Ishikawa (cell line): ENCODE results near the gene THADA.

ENCODE experiments used
- CEBPB ChIP-seq: IDR thresholded peaks from 2 replicates; pipeline ENCODE4 v1.6.1; 2012
- CREB1 ChIP-seq: IDR thresholded peaks from 2 replicates; pipeline ENCODE4 v1.6.1; 2012; ENCODE audit warnings: low read depth
- EGR1 ChIP-seq: IDR thresholded peaks from 2 replicates; pipeline ENCODE4 v1.6.1; 2012
- EP300 ChIP-seq: IDR thresholded peaks from 2 replicates; pipeline ENCODE4 v1.6.1; 2012; ENCODE audit warnings: borderline replicate concordance
- FOXM1 ChIP-seq: IDR thresholded peaks from 2 replicates; pipeline ENCODE4 v1.6.1; 2012; ENCODE audit warnings: low read depth, borderline replicate concordance
- NFIC ChIP-seq: IDR thresholded peaks from 2 replicates; pipeline ENCODE4 v1.6.1; 2012
- RAD21 ChIP-seq: IDR thresholded peaks from 2 replicates; pipeline ENCODE4 v1.6.1; 2012; ENCODE audit warnings: low read depth
- TAF1 ChIP-seq: IDR thresholded peaks from 2 replicates; pipeline ENCODE4 v1.6.1; 2012; ENCODE audit warnings: low read depth, mild to moderate bottlenecking
- TCF12 ChIP-seq: IDR thresholded peaks from 2 replicates; pipeline ENCODE4 v1.6.1; 2012; ENCODE audit warnings: low read depth
- TEAD4 ChIP-seq: IDR thresholded peaks from 2 replicates; pipeline ENCODE4 v1.6.1; 2012
- YY1 ChIP-seq: IDR thresholded peaks from 2 replicates; pipeline ENCODE4 v1.6.1; 2012; ENCODE audit warnings: low read depth
- ZBTB7A ChIP-seq: IDR thresholded peaks from 2 replicates; pipeline ENCODE4 v1.6.1; 2012; ENCODE audit warnings: low read depth
- TF ChIP-seq, protein P1 (sequence below): IDR thresholded peaks from 2 replicates; pipeline ENCODE4 v1.6.1; 2012; ENCODE audit warnings: low read depth, mild to moderate bottlenecking
- TF ChIP-seq, protein P2 (sequence below): IDR thresholded peaks from 2 replicates; pipeline ENCODE4 v1.6.1; 2012
- TF ChIP-seq, protein P3 (sequence below): IDR thresholded peaks from 2 replicates; pipeline ENCODE4 v1.6.1; 2012

The THADA gene

DNA sequence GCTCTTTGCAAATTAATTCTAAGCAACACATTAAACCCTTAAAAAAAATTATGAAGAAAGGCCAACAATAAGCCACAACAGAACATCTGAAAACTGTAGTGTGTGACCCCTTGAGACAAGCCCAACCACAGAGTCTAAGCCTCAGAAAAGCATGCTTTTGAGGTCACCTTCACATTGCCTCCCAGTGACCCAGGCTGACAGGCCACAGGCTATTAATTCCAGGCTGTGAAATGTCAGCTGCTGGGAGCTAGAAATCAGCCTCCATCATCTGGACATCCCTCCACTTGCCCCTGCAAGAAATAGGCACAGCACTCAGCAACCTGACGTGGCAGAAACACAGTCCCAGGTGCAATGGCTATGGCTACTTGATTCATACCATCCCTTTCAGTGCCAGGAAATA is 190.0 kb downstream of the THADA start:
- no peak for TF ChIP-seq CREB1
- TF ChIP-seq, protein P1, sequence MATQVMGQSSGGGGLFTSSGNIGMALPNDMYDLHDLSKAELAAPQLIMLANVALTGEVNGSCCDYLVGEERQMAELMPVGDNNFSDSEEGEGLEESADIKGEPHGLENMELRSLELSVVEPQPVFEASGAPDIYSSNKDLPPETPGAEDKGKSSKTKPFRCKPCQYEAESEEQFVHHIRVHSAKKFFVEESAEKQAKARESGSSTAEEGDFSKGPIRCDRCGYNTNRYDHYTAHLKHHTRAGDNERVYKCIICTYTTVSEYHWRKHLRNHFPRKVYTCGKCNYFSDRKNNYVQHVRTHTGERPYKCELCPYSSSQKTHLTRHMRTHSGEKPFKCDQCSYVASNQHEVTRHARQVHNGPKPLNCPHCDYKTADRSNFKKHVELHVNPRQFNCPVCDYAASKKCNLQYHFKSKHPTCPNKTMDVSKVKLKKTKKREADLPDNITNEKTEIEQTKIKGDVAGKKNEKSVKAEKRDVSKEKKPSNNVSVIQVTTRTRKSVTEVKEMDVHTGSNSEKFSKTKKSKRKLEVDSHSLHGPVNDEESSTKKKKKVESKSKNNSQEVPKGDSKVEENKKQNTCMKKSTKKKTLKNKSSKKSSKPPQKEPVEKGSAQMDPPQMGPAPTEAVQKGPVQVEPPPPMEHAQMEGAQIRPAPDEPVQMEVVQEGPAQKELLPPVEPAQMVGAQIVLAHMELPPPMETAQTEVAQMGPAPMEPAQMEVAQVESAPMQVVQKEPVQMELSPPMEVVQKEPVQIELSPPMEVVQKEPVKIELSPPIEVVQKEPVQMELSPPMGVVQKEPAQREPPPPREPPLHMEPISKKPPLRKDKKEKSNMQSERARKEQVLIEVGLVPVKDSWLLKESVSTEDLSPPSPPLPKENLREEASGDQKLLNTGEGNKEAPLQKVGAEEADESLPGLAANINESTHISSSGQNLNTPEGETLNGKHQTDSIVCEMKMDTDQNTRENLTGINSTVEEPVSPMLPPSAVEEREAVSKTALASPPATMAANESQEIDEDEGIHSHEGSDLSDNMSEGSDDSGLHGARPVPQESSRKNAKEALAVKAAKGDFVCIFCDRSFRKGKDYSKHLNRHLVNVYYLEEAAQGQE: no peak
- TF ChIP-seq TEAD4: no peak
- TF ChIP-seq FOXM1: no peak
- TF ChIP-seq, protein P2, sequence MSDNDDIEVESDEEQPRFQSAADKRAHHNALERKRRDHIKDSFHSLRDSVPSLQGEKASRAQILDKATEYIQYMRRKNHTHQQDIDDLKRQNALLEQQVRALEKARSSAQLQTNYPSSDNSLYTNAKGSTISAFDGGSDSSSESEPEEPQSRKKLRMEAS: no peak
- no peak for TF ChIP-seq ZBTB7A
- no peak for TF ChIP-seq EGR1
- TF ChIP-seq, protein P3, sequence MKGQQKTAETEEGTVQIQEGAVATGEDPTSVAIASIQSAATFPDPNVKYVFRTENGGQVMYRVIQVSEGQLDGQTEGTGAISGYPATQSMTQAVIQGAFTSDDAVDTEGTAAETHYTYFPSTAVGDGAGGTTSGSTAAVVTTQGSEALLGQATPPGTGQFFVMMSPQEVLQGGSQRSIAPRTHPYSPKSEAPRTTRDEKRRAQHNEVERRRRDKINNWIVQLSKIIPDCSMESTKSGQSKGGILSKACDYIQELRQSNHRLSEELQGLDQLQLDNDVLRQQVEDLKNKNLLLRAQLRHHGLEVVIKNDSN: no peak
- no peak for TF ChIP-seq NFIC
- no peak for TF ChIP-seq EP300
- no peak for TF ChIP-seq YY1
- TF ChIP-seq CEBPB: no peak
- TF ChIP-seq TCF12: no peak
- TF ChIP-seq TAF1: no peak
- TF ChIP-seq RAD21: no peak

DNA sequence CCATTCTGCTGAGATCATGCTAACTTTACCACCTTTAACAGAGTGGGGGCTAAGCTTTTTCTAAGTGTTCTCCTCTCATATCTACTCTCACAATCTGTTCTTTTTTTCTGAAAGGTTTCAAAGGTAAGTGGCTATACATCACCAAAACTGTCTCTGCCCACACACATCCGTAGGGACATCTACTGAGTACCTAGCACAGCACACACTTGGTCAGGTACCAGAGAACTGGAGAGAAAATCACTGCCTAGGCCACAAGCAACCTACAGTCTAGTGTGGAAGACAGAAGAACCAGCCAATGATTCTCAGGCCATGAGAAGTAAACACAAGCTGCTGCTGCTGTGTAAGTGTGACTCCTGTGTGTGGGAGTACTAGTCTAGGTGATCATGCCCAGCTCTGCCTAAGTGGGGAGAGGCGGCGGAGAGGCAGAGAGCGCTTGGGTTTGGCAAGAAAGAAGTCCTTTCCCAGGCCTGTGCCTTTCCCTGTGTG is 193.3 kb downstream of the THADA start:
- TF ChIP-seq TEAD4: no peak
- TF ChIP-seq TCF12: no peak
- no peak for TF ChIP-seq CEBPB
- TF ChIP-seq, protein P3: no peak
- no peak for TF ChIP-seq EP300
- TF ChIP-seq EGR1: no peak
- TF ChIP-seq CREB1: no peak
- no peak for TF ChIP-seq FOXM1
- TF ChIP-seq TAF1: no peak
- TF ChIP-seq RAD21: no peak
- TF ChIP-seq YY1: no peak
- TF ChIP-seq, protein P1: no peak
- TF ChIP-seq, protein P2: no peak
- no peak for TF ChIP-seq ZBTB7A
- no peak for TF ChIP-seq NFIC

DNA sequence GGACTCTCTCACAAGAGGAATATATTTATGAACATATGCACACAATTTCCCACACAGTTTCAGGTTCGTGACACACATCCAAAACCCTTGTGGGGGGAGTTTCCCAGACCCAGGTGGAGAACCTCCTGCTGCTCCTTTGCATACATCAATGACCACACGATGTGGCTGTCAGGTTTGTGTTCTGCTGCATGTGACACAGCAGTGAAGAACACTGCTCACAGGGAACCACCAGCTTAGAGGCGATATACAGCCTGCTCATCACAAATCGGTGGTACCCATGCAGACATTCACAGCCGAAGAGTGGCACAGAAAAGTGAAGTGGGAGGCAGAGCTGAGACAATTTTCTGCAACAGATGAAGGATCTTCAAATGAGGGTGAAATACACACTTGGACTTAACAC is 193.8 kb downstream of the THADA start:
- TF ChIP-seq EP300: no peak
- TF ChIP-seq, protein P1: no peak
- TF ChIP-seq ZBTB7A: no peak
- TF ChIP-seq FOXM1: no peak
- no peak for TF ChIP-seq TCF12
- TF ChIP-seq, protein P2: no peak

DNA sequence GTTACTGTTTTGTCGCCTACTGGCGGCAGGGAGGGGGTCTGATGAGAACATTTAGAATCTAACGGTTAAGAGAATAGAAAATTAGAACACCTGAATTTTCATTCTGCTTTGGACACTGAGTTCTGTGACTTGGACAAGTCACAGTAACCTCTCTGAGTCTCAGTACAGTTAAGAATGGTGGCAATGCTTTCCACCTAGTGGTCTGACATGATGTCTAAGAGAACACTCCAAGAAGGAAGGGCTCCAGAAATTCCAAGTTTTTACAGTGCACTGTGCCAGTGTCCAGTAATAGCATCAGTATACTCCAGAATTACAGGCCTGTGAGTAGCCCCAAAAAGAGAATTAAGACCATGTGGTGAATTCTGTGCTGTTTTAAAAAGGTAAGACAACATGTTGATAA is 195.3 kb downstream of the THADA start:
- TF ChIP-seq CEBPB (no peak), EP300 (no peak)

DNA sequence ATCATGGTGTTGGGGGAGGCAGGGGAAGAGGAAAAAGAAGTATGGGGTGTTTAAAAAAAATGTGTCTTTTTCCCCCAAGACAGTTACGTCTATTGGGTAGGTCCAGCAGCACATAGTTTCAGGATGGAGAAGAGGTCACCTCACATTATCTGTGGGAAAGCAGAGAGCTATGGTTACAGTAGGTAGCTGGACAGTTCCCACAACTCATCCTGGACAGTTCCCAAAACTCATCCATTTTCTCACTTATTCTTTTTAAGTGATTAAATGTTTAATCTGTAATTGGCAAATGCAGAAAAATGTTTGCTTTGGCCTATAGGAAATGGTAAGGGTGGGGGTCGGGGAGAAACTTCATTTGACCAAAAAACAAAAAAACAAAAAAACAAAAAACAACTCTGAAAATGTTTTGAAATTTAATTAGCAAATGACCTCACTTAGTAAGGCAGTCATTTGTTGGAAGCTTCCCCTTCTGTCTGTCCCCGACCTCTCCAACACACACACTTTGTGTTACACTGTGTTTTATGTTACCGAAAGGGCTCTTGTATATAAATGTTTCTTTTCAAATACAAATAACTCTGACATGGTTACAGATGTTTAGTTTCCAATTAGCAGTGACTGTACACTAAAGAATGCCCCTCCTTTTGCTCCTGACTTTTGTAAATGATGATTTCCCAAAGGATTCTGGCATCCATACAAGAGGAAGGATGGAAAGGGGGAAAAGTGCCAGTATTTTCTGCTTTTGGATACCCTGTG is 196.1 kb downstream of the THADA start:
- TF ChIP-seq, protein P1: peak; percentile 66
- TF ChIP-seq RAD21: no peak
- TF ChIP-seq EGR1: no peak
